Measurements from ENCODE around the gene NFE2L1. TPM values are rescaled to one million over a fixed set of nuclear protein-coding genes. Genes with fewer than 3 reads are reported as not detected.
A peak's percentile ranks its signal among the peaks of the same experiment; 100 is the strongest.

The NFE2L1 gene
- total RNA-seq, 4 donors from 2014 or later: 166 to 289 (median 182) TPM

GRCh38 chr17:48021934-48022333 lies 26.2 kb upstream of the NFE2L1 start:
- H3K4me1 ChIP-seq: peaks cover 3 to 41% (median 31%) of the 10 kb centered on the region in 3 donors
- H3K27ac ChIP-seq: no peak overlapping the region
- TF ChIP-seq CTCF (IDR thresholded peaks at IDR 0.05) (no peak), EP300 (IDR thresholded peaks at IDR 0.05) (no peak), POLR2AphosphoS5 (IDR thresholded peaks at IDR 0.05) (no peak), POLR2A (IDR thresholded peaks at IDR 0.05) (no peak)
- peaks cover 31% of the 10 kb centered on the region for H3K27me3 ChIP-seq
- no peak overlapping the region for H3K4me3 ChIP-seq
- 65 to 100% methylated on average over 1 to 4 of the region's 5 CpGs for WGBS, 2 donors (ENCODE audit: low coverage in 1 of 2)
- ATAC-seq: no peak
- H3K9me3 ChIP-seq: no peaks in the 10 kb centered on the region
- H3K36me3 ChIP-seq: no peaks in the 10 kb centered on the region

GRCh38 chr17:48022901-48023300 lies 25.3 kb upstream of the NFE2L1 start:
- Histone ChIP-seq H3K36me3 (no peaks in the 10 kb centered on the region), H3K27me3 (peaks cover 31% of the 10 kb centered on the region), H3K4me3 (peak overlapping the region in 1 of 2 donors; percentile 57), H3K4me1 (peaks cover 3 to 46% (median 32%) of the 10 kb centered on the region in 3 donors), H3K27ac (peak overlapping the region in 2 of 4 donors; percentile 83 to 93), H3K9me3 (no peaks in the 10 kb centered on the region)
- WGBS, 2 donors (ENCODE audit: low coverage in 1 of 2): 38 to 55% methylated on average over 2 to 6 of the region's 6 CpGs
- ATAC-seq: no peak
- TF ChIP-seq POLR2AphosphoS5 (IDR thresholded peaks at IDR 0.05) (no peak), EP300 (IDR thresholded peaks at IDR 0.05) (no peak), CTCF (IDR thresholded peaks at IDR 0.05) (no peak), POLR2A (IDR thresholded peaks at IDR 0.05) (no peak)

- Histone ChIP-seq H3K9me3 (no peaks in the 10 kb centered on the region), H3K4me3 (peak overlapping the region; percentile 24 to 57), H3K27me3 (peaks cover 30% of the 10 kb centered on the region), H3K27ac (peak overlapping the region; percentile 35 to 93 (median 86)), H3K4me1 (peaks cover 3 to 46% (median 32%) of the 10 kb centered on the region in 3 donors), H3K36me3 (no peaks in the 10 kb centered on the region)
- TF ChIP-seq EP300 (IDR thresholded peaks at IDR 0.05) (no peak), POLR2A (IDR thresholded peaks at IDR 0.05) (peak in 1 of 2 donors; percentile 24), POLR2AphosphoS5 (IDR thresholded peaks at IDR 0.05) (peak; percentile 83), CTCF (IDR thresholded peaks at IDR 0.05) (peak; percentile 12 to 58 (median 46))
- ATAC-seq: peak; percentile 50
- no CpG with 5 or more reads among the region's 54 CpGs for WGBS, 2 donors (ENCODE audit: low coverage in 1 of 2)
These were observed 24.6 kb upstream of the NFE2L1 start for GRCh38 chr17:48023400-48024148.

- peak; percentile 8 for ATAC-seq
- H3K9me3 ChIP-seq: no peaks in the 10 kb centered on the region
- 0 to 2% methylated on average over 12 to 20 of the region's 54 CpGs for WGBS, 2 donors (ENCODE audit: low coverage in 1 of 2)
- H3K4me1 ChIP-seq: peaks cover 3 to 46% (median 32%) of the 10 kb centered on the region in 3 donors
- peaks cover 22% of the 10 kb centered on the region for H3K27me3 ChIP-seq
- peak overlapping the region; percentile 24 to 57 for H3K4me3 ChIP-seq
- H3K27ac ChIP-seq: peak overlapping the region; percentile 35 to 93 (median 86)
- no peak for TF ChIP-seq POLR2AphosphoS5 (IDR thresholded peaks at IDR 0.05)
- no peak for TF ChIP-seq EP300 (IDR thresholded peaks at IDR 0.05)
- TF ChIP-seq POLR2A (IDR thresholded peaks at IDR 0.05): no peak
- no peak for TF ChIP-seq CTCF (IDR thresholded peaks at IDR 0.05)
- no peaks in the 10 kb centered on the region for H3K36me3 ChIP-seq
These were observed 23.8 kb upstream of the NFE2L1 start for GRCh38 chr17:48024149-48025039.
